HCT116 (cell line): ENCODE measurements around the gene SMTN.

Experiments used
- POLR2AphosphoS5 ChIP-seq: IDR thresholded peaks from 2 replicates; pipeline ENCODE4 v1.6.1; 2011; ENCODE audit warnings: mild to moderate bottlenecking, low read depth, low read length, moderate library complexity
- TCF7L2 ChIP-seq: IDR thresholded peaks from 2 replicates; pipeline ENCODE4 v1.7.0; 2011; ENCODE audit warnings: borderline replicate concordance, inconsistent platforms; ENCODE audit not compliant: insufficient read depth, insufficient read length; ENCODE audit errors: extremely low read depth
- TF ChIP-seq, protein P1 (sequence below), 3 experiments: fragments of 200-600 bp in 1 of 3; sonication (generic) in 1 of 3; IDR thresholded peaks in 2 of 3; conservative IDR thresholded peaks in 1 of 3; 2 replicates each; pipeline ENCODE4 v1.5.1; 2012 to 2017; ENCODE audit warnings: low read depth in 2 of 3, low read length in 2 of 3, antibody characterized with exemption in 1 of 3, borderline replicate concordance in 1 of 3, control low read depth in 1 of 3, mild to moderate bottlenecking in 1 of 3, mixed read lengths in 1 of 3, mixed run types in 1 of 3, moderate library complexity in 1 of 3; ENCODE audit not compliant: insufficient read depth in 1 of 3

DNA sequence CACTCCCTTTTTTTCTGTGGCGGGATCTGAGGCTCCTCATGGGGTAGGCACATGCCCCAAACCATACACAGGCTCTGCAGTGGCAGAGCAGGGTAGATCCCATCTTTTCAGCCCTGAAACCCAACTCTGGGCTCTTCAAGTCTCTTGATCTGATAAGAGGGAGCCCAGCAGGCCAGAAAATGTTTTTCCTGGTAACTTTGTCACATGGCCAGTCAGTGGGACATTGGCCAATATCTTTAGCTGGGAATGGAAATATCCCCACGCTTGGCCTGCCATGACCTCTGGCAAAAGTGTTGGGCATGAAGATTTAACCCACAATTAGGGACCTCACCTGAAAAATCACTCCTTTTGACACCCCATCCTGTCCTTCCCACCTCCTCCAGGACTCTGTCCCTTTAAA, 49.8 kb downstream of the SMTN start:
- TF ChIP-seq, protein P1, sequence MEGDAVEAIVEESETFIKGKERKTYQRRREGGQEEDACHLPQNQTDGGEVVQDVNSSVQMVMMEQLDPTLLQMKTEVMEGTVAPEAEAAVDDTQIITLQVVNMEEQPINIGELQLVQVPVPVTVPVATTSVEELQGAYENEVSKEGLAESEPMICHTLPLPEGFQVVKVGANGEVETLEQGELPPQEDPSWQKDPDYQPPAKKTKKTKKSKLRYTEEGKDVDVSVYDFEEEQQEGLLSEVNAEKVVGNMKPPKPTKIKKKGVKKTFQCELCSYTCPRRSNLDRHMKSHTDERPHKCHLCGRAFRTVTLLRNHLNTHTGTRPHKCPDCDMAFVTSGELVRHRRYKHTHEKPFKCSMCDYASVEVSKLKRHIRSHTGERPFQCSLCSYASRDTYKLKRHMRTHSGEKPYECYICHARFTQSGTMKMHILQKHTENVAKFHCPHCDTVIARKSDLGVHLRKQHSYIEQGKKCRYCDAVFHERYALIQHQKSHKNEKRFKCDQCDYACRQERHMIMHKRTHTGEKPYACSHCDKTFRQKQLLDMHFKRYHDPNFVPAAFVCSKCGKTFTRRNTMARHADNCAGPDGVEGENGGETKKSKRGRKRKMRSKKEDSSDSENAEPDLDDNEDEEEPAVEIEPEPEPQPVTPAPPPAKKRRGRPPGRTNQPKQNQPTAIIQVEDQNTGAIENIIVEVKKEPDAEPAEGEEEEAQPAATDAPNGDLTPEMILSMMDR (IDR thresholded peaks at IDR 0.05 in 2 of 3, conservative IDR thresholded peaks at IDR 0.05 in 1 of 3; ENCODE audit: borderline replicate concordance in 1 of 3, insufficient read depth in 1 of 3, low read depth in 2 of 3, low read length in 2 of 3) = no peak
- TF ChIP-seq TCF7L2 (no peak), POLR2AphosphoS5 (no peak)
